GM18951 (cell line): ENCODE data around the gene HEPHL1.

Source experiments
- POLR2A ChIP-seq: IDR thresholded peaks from 4 replicates; pipeline ENCODE4 v1.6.1; 2011; ENCODE audit warnings: mild to moderate bottlenecking; ENCODE audit not compliant: insufficient read length, insufficient read depth; ENCODE audit errors: extremely low read depth
- in situ Hi-C: fragments of 300-500 bp; cut with MboI; formaldehyde crosslinking; loops from one replicate; pipeline ENCODE4 v1.12.0; 2022; ENCODE audit warnings: low sequenced_read_pairs, mixed read lengths, inconsistent platforms; ENCODE audit not compliant: unreplicated experiment

The HEPHL1 gene

DNA sequence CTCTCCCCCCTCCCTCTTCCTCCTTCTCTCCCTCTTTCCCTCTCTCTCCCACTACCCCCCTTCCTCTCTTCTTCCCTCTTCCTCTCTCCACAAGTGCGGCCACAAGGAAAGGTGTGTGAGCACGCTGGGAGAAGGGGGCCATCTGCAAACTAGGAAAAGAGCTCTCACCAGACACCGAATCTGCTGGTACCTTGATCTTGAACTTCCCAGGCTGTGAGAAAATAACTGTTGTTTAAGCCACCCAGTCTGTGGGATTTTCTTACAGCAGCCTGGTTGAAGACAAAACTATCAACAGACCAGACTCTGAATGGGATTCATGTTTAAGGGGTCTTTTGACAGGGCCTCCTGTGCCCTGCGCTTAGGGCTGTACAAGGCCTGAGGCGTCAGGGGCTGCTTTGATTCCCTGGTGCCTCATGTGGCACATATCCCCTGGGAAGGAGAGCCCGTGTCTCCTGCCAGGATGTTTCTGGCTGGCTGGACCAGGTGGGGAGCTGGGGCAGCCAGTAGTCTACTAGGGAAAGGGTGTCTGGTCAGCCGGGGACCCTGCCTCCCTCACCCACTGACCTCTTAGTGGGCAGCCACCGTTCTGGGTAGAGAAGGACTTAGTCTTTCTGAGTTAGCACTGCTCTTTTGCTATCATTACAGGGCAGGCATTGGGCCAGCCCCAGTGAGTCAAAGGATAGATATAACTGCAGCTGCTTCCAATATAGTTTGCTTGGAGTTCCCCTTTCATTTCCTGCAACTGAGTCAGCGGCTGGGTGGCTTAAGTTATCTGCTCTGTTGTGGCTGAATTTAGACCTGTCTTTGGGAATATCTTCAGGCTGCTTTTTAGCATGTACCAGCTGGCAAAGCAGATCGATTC, 113.7 kb downstream of the HEPHL1 start:
- in situ Hi-C loops, result no loop called here
- no peak for TF ChIP-seq POLR2A

DNA sequence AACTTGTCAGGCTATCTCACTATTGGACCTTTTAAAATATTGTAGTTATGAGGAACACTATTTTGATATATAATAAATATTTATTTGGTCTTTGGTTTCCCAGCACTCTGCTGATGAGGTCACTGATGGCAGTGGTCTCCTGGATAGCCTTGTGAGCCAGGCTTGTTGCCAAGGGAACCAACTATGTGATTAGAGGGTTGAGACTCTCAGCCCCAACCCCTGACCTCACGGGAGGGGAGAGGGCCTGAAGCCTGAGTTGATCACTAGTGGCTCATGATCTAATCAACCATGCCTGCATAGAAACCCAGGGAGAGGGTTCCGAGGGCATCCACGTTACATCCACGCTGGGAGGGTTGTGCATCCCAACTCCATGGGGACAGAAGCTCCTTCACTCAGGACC, 118.3 kb downstream of the HEPHL1 start:
- in situ Hi-C loops, result no loop called here
- no peak for TF ChIP-seq POLR2A

DNA sequence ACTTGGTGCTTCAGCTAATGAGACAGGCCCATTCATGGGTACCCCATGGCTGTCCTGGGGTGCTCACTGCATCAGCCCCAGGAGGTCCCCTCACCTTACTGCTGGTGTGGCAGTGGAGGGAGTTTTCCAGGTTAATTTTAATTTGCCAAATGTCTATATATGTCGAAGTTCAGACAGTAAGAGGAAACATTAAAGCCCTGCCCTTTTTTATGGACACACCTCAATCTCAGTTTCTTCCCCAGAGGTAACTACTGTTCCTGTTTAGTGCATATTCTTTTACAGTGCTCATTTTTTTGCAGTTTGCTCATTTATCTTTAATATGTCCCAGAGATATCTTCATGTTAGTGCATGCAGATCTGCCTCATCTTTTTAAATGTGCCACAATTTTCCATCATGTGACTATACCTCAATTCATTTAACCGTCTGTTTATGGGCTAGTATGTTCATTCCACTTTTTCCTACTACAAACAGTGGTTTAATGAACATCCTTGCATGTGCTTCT, 119.1 kb downstream of the HEPHL1 start:
- no peak for TF ChIP-seq POLR2A
- in situ Hi-C loops, result no loop called here

DNA sequence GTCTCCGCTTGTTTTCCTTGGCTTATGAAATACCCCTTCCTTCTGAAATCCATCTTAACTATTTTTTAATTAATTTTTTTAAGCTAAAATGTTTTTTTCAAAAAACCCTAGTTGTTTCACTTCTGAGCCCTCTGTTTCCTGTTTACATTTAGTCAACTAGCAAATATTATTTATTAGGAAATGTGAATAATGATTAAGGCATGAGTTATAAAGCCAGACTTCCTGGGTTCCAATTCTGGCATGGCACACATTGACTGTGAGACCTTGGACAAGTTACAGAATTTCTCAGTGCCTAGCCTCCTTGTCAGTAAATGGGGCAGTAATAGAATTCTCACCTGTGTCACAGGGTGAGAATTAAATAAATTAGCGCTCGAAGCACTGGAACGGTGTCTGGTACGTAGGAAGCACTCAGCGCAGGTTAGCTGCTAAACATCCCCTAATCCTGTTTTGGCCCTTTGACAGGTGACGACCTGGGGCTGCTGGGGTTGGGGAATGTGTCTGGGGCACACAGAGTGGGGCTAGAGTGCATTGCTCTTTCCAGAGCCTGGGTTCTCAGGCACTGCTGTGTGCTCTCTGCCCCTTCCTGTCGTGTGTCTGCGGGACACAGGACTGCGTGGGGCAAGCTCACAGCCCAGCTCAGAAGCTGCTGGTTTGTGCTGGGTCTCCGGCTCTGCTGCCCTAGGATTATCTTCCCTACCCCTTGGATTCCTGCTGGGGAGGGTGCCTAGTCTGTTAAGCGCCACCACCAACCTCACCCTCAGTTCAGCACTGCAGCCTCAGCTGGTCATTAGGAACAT, 120.6 kb downstream of the HEPHL1 start:
- in situ Hi-C loops, result no loop called here
- no peak for TF ChIP-seq POLR2A

DNA sequence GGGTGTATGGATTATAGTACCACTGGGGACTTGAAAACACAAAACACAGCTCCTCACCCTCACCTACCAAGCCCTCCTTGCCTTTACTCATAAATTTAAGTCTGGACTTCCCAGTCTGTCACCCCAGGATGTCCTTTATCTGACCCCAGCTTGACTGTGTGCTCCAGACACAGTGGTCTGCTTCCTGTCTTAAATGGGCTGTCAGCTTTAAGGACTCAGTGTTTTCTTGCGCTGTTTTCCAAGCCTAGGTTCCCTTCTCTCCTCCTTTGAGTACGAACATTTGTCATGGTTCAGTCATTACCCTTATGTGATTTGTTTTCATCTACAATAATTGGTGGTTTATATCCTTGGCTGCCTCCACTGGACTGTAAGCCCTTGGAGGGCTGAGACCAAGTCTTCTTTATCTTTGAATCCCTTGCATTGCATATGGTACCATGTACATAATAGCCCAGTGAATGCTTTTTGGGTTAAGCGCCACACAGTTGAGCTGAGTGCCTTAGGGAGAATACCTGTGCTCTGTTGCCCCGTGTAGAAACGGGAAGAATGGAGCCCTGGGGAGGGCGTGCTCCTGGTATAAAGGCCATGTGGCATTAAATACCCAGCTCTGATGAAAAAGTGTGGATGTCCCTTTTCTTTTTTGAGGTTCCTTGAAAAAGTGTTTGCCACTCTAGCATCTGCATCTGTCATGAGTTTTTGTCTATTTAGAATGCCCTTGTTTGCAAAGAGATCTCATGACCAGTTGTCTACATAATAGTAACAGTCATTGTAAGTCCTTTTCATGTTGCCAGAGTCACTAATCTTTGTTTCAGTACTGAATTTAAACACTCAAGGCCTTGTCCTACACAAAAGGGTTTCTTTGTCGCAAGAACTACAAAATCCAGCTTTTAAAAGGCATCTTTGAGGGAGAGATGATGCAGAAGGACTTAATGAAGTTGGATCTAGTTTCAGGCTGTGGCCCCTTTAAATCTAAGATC, 121.4 kb downstream of the HEPHL1 start:
- TF ChIP-seq POLR2A, result no peak
- in situ Hi-C loops, result no loop called here

DNA sequence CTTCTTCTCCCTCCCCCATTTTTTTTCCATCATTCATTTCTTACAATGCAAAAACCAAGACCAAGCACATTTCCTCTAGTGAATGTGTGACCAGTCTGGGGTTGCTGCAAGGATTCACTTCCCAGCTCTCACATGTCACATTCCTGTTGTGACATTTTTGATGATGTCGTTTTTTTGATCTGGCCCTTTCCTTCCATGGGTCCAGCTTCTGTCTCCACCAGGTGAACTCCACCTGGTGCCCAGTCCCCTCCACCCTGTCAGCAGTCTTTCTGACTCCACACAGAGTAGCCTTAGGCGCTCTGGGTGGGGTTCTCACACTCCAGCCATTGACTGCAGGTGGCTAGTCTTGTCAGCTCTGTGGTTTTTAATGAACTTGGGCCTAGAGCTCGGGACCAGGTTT, 123.1 kb downstream of the HEPHL1 start:
- in situ Hi-C loops, result no loop called here
- TF ChIP-seq POLR2A, result no peak

DNA sequence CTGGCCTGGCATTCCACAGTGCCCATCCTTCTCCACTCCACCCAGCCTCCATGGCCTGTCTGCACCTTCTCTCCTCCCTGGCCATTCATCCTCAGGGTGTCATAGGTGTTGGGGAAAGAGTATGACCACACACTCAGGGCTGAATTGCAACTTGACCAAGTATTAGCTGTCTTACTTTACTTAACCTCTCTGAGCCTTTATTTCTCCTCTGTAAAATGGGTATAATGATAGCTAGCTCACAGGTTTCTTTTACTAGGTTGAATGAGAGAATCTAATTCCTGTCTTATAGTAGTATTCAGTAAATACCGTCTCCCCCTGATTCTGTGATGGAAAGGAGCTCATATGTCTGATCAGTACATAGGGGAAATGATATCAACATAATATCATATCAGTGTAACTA, 123.5 kb downstream of the HEPHL1 start:
- TF ChIP-seq POLR2A, result no peak
- in situ Hi-C loops, result no loop called here

DNA sequence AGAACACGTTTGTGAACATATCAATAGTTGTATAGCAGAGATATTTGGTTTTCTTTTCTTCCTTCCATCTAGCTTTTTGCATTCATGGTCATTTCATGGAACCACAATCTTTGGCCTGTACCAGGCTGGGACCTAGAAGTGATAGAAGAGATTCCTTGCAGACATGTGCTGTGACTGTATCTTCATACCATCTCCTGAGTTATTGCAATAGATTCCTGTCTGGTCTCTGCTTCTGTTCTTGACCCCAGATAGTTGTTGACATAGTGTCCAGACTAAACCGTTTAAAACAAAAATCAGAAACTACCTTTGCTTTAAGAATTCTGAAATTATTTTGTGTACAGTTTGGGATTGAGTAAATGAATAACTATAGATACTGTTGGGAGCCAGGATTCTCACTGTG, 124.3 kb downstream of the HEPHL1 start:
- in situ Hi-C loops, result no loop called here
- no peak for TF ChIP-seq POLR2A

DNA sequence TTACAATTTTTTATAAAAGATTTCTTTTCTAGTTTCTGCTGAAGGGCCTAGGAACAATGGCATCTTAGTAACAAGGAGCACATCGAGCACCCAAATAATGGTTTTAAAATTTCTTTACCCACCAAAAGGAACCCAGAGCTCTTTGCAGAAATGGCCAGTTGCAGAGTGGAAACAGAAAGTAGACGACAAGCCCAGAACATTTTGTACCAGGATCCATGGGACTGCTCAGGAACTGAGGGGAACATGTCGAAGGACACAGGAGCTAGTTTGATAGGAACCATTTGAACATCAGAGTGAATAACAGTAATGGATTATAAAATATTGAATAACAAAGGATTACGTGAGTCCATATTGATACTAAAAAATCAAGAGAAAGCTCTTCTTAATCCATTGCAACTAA, 124.8 kb downstream of the HEPHL1 start:
- in situ Hi-C loops, result no loop called here
- no peak for TF ChIP-seq POLR2A

DNA sequence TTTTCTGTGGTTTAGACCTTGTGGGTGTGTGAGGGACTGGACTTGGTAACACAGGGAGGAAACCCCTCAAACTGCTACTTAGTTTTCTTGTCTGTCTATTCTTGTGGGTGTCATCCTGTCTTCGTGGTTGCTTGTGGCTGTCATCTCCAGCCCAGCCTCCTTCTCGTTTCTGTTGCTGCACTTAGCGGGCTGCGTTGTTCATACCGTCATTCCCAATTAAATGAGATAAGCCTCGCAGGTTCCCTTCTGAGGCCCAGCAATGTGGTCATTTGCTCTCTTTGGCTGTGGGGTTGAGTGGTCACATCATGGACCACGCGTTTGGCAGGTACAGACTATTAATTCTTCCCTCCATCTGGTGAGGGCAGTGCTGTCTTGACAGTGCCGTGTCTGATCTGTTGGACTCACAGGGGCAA, 126.3 kb downstream of the HEPHL1 start:
- in situ Hi-C loops, result no loop called here
- no peak for TF ChIP-seq POLR2A

DNA sequence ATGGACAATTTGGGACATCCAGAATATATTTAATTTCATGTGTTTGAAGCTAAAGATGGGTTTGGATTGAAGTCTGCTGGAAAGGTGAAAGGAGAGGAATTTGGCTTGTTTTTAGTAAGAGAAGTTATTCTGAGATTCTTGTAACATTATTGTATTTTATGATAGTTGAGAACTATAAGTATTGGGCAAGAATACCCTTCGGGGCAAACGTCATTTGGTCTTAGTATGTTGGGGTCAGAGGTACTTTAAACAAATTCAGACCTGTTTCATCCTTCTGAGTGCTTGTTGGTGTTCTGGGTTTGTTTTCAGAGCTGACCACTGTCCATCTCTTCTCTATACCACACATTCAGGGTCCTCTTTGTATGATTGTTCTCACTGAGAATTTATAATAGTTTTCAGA, 127.0 kb downstream of the HEPHL1 start:
- no peak for TF ChIP-seq POLR2A
- in situ Hi-C loops, result no loop called here

DNA sequence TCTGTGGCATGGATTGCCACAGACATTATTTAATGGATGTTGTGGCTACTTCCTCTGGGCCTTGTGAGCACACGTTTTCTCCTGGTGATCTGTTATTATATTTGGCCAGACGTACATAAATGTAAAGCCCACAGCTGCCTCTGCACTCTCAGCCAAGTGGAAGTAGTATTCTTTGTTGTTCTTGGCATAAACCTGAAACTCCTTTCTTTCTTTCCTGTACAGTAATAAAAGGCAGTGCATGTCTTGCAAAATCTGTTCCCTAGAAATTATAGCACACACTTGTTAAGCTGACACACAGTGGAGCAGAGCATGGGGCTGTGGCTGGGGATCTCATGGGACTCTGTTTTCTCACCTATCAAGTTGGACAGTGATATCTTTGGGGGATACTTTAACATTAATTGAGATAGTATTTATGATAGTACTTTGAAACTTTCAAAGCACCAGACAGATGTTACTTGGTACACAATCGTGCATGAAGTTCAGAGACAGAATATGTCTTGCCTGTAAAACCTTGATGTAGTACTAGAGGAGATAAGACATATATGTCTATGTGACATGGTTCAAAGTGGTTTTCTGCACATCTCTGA, 128.4 kb downstream of the HEPHL1 start:
- no peak for TF ChIP-seq POLR2A
- in situ Hi-C loops, result loop anchor here (25.0 kb wide), 1 partner anchor 363 kb away; the partner anchor contains the start of gene C11orf97
